Ovary (tissue), 3 donors: ENCODE results near the gene FRMD1.

Source experiments
- CTCF ChIP-seq, 3 donors: fragments of 450-650 bp in 2 of 3; fragments of 200-600 bp in 1 of 3; IDR thresholded peaks; one replicate each; pipeline versions ENCODE4 v1.5.1 to v1.8.0; 2016 to 2022; ENCODE audit warnings: antibody characterized with exemption in 3 of 3, mild to moderate bottlenecking in 1 of 3
- POLR2A ChIP-seq: fragments of 450-650 bp; IDR thresholded peaks from one replicate; pipeline ENCODE4 v1.6.1; 2017; ENCODE audit warnings: antibody characterized with exemption, mild to moderate bottlenecking, moderate library complexity
- donor health status: DM: no; HTN: no; CAD: no.

GRCh38 chr6:168097621-168098430 is 18.8 kb upstream of the FRMD1 start:
- TF ChIP-seq CTCF (IDR thresholded peaks at IDR 0.05) (no peak), POLR2A (no peak)
